HG02981 (cell line): ENCODE results near the gene SLC9A5.

Experiments
- ATAC-seq: cut with Tn5 transposase; IDR thresholded peaks from one replicate; pipeline ENCODE4 v1.9.1; 2021; ENCODE audit warnings: mild to moderate bottlenecking, moderate library complexity; ENCODE audit not compliant: unreplicated experiment

Gene SLC9A5

DNA sequence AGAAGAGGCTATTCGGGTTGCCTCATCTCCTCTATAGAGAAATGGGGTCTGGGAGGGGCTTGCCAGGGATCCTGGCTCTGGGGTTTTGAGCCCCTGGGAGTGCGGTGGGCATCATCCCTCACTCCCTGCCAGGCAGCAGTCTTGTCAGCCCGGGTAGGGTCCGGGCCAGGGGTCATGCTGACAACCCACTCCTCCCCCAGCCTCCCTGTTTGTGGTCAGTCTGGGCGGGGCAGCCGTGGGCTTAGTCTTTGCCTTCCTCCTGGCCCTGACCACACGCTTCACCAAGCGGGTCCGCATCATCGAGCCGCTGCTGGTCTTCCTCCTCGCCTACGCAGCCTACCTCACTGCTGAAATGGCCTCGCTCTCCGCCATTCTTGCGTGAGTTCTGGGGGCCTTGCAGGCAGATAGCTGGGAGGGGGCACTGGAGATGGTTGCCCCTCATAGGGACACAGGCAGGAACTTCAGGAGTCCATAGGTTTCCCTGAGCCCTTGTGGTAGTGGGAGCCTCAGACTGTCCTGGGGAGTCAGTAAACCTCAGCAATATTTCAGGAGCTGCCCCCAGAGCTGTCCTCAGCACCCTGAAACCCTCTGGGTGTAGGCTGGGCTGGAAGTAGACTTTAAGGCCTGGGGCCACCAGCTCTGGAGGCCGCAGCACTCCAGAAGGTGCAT lies 6.9 kb downstream of the SLC9A5 start:
- ATAC-seq, result no peak

DNA sequence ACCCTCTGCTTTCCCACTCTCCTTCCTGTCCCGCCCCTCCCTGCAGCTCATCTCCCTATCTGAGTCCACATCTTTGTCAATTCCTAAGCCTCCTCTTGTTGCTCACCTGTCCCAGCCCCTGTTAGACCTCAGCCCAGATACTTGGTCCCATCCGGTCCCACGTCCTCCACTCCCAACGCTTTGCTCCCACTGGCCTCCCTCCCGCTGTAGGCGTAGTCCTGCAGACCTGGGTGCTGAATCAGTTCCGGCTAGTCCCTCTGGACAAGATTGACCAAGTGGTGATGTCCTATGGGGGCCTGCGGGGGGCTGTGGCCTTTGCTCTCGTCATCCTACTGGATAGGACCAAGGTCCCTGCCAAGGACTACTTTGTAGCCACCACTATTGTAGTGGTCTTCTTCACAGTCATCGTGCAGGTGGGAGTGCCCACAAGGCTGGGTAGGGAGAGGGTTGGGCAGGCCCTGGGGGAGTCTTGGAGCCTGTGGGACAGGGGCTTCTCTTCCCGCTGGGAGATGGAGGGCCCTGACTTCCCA lies 8.0 kb downstream of the SLC9A5 start:
- ATAC-seq, result no peak

DNA sequence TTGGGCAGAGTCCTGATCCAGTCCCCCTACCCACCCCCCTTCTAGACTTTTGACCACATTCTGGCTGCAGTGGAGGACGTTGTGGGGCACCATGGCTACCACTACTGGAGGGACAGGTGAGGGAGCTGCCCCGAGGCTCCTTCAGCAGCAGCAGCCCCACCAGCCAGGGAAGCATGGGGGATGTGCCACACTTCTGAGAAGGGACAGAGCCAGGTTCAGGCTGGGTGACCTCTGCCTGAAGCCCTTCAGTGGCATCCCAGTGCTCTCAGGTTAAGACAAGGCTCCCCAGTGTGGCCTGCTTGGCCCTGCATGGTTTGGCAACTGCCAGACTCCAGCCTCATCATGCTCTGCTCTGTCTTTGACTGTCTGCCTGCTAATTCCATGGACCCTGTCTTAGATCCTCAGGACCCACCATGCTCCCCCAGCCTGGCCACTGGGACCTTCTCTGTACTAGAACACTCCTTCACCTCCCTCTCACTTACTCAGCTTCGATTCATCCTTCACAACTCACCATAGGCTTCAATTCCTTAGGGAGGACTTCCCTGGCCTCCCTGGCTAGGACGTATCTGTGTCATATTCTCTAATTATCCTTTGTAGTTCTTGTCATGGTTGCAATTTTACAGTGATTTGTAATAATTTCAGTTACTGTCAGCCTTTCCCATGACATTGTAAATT lies 8.8 kb downstream of the SLC9A5 start:
- ATAC-seq, result no peak

DNA sequence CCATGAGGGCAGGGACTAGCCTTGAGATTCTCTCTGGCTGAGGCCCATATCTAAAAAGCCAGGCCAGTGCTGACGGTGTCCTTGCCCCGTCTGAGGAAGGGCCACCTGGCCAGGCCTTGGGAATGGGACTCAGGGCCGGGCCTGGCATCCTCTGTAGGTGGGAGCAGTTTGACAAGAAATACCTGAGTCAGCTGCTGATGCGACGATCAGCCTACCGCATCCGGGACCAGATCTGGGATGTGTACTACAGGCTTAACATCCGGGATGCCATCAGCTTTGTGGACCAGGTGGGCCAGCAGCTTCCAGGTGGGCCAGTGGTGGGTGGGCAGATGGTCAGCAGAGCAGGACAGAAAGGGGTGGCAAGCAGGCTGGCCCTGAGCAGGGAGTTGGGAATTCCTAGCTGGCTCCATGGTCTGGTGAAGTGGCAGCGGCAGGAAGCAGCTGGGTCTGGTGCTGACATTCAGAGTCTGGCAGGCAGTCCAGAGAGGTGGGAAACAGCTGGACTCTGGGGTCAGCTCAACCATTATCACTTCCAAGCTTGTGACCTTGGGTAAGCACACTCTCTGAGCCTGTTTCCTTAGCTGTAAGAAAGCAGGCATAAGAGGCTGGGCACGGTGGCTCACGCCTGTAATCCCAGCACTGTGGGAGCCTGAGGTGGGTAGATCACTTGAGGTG lies 9.5 kb downstream of the SLC9A5 start:
- no peak for ATAC-seq

- no peak for ATAC-seq
These were observed 10.9 kb downstream of the SLC9A5 start for GRCh38 chr16:67259705-67260104.

GRCh38 chr16:67260426-67261063 lies 11.8 kb downstream of the SLC9A5 start:
- ATAC-seq, result no peak

- ATAC-seq, result no peak
These were observed 14.4 kb downstream of the SLC9A5 start for GRCh38 chr16:67263201-67263600.

DNA sequence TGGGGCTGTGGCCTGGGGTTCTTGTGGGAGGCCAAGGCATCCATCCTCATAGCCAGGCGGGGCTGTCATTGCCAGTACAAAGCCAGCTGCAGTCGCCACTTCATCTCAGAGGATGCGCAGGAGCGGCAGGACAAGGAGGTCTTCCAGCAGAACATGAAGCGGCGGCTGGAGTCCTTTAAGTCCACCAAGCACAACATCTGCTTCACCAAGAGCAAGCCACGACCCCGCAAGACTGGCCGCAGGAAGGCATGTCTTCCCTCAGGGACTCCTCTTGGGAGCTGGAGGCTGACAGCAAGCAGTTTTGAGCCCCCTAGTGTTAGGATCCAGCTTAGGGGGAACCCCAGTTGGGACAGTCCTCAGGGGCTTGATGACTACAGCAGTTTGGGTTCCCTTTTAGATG lies 15.5 kb downstream of the SLC9A5 start:
- ATAC-seq, result no peak

- ATAC-seq, result no peak
These were observed 16.1 kb downstream of the SLC9A5 start for GRCh38 chr16:67264866-67265265.

DNA sequence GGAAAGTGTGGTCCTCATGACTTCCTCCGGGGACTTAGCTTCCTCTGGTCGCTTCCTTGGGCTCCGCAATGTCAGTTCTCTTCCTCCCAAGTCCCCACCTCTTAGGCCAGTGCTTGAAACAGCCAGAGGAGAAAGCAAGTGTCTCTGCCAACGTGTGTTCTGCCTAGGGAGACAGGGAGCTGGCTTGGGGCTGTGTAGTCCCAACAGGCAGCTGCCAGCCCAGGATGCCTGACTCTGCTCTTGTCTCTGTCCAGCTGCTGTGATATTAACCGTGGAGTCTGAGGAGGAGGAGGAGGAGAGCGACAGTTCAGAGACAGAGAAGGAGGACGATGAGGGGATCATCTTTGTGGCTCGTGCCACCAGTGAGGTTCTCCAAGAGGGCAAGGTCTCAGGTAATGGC lies 17.1 kb downstream of the SLC9A5 start:
- no peak for ATAC-seq

DNA sequence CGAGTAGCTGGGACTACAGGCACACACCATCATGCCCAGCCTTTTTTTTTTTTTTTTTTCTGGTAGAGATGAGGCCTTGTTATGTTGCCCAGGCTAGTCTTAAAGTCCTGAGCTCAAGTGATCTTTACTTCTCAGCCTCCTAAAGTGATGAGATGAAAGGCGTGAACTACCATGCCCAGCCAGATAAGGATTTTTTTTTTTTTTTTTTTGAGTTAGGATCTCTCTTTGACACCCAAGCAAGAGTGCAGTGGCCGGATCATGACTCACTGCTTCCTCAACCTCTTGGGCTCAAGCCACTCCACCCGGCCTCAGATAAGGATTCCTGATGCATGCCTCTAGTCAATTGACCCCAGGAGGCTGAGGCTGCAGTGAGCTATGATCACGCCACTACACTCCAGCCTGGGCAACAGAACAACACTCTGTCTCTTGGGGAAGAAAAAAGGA lies 19.4 kb downstream of the SLC9A5 start:
- ATAC-seq, result no peak

GRCh38 chr16:67269766-67270165 lies 21.0 kb downstream of the SLC9A5 start:
- no peak for ATAC-seq

DNA sequence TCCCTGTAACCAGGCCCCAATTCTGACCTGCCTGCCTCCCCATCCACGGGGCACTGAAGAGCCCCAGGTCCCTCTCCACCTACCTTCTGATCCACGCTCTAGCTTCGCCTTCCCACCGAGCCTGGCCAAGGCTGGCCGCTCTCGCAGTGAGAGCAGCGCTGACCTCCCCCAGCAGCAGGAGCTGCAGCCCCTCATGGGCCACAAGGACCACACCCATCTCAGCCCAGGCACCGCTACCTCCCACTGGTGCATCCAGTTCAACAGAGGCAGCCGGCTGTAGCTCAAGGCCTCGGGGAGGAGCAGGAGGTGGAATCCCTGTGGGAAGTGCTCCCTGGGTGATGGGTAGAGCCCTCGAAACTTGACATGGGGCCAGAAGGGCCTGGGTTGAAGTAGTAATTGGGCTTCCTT lies 22.2 kb downstream of the SLC9A5 start:
- ATAC-seq, result no peak

GRCh38 chr16:67271446-67271845 lies 22.7 kb downstream of the SLC9A5 start:
- ATAC-seq, result no peak

- no peak for ATAC-seq
These were observed 26.5 kb downstream of the SLC9A5 start for GRCh38 chr16:67275321-67275720.

DNA sequence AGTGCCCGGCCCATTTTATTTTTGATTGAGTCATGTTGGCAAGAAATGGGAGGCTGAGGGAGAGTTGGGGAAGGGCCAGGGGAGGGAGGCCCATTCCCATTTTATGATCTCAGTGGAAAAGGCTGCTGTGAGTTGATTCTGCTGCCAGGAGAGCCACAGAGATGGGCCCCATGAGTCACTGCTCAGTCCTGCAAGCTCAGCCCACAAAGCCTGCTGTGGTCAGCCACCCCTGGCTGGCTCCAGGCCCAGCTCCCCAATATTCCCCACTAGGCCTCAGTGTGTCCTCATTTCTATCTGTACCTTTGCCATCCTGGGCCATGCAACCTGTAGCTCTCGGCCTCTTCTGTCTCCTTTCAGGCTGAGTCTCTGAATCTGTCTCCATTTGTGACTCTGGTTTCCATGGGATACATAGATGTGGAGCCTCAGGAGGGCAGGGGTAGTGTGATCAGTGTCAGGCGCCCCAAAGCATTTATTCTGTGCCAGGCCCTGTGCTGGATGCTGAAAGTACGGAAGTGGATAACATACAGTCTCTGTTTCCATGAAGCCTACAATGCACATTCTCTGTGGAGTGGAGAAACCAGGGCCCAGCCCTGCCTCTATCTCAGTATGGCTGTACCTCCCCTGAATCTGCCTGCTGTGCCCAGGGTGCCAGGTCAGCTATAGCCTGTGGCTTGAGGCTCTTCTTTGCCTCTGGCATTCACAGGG lies 28.7 kb downstream of the SLC9A5 start:
- no peak for ATAC-seq

DNA sequence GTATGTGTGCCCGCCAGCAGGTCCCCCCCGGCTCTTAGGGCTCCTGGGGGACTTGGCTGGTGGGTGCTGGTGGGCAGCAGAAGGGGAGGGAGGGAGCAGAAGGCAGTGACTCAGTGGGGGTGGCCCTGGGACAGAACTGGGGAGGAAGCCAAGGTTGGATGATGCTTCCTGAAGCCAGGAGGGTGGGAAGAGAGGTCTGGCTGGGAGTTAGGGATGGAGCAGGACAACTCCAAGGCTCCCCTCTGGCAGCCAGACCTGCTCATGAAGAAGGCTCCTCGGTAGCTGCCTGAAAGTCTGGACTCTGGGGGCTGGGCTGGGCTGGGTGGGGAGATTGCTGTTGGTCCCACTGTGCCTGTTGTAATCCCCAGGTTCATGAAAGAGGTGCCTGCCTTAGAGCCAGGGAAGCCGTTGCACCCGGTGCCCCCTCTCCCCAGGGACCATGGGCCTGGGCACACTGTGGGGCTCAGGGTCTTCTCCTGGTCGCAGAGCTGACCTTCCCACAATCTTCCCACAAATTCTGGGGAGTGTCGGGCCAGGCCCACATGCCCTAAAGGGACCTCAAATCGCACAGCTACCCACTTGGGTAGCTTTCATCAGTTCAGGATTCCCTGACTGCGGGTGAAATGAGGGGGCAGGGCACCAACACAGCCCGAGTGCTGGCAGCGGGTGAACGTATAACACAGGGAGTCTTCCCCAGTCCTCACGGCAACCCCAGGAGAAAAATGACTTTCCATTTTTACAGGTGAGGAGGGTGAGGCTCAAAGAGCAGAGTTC lies 29.4 kb downstream of the SLC9A5 start:
- ATAC-seq, result no peak

DNA sequence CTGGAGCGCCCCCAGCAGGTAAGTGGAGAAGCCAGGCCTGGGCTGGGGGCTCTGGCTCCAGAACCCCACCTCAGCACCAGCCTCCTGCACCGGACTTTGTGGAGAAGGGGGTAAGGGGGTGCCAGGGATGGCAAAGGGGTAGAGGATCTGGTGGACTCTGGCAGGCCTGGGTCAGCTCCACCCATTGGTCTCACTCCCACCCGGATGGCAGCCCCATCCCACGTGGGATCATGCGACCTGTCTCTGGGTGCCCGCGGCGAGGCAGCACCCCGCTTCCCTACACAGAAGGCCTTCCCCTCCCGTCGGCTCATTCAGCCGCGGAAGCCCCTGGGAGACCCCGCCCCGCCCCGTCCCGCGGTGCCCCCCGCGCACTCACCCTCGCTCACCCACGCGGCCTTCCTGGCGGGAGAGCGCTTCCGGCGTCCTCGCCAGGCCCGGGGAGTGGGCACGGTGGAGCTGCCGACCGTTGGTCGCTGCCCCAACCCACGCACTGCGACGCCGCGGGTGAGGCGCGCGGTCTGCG lies 30.1 kb downstream of the SLC9A5 start:
- peak; percentile 31 for ATAC-seq

DNA sequence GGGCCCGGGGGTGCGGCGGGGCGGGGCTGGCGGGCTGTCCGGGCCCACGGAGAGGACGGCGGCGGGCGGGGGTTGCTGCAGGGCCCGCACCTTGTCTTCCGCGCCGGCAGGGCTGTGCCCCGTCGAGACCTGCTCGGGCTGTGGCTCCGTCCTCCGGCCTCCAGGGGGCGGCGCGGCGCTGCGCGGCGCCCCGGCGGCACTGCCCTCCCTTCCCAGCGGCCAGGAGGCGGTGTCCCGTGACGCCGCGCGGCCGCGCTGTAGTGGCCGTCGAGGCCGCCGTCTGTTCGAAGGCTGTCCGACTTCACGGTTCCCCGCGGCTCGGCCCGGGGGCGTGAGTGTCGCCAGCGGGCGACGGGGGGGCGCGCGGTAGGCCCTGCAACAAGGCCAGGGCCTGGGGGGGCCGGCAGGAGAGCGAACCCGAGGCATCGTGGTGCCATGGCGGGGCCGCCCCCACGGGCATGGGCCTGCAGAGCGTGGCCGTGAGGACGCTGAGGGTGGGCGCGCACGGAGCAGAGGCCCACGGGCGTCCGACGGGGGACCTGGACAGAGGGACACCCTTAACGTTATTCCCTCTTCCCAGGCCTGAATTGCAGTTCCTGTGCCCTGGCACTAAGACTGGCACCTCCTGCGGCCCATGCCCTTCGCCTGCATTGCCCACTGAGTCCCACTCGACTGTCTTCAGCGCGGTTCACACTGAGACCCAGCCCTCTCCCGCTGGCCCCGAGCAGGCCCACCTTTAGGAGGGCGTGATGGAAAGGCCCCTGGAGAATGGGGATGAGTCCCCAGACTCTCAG lies 30.7 kb downstream of the SLC9A5 start, which contains the start of gene PLEKHG4:
Gene PLEKHG4, plus strand, starts transcription at position 237 of the 794 bp plus-strand sequence. Its CDS starts 513 bp downstream, at position 750.
- peak; percentile 86 for ATAC-seq
